ENCODE results near the gene ESPL1. TPM values are rescaled to one million over a fixed set of nuclear protein-coding genes. Genes with fewer than 3 reads are reported as not detected.

The ESPL1 gene
- total and polyA plus RNA-seq, 2 donors from 2014 or later = 1.5 to 2.9 TPM

GRCh38 chr12:53253298-53253697 is 14.8 kb upstream of the ESPL1 start:
- DNase-seq (peak in 1 of 5 donors; percentile 37), FAIRE-seq (no peak)
- Histone ChIP-seq H3K9me3 (ENCODE audit: control insufficient read depth in 2 of 3, insufficient read depth in 1 of 3, low read length in 3 of 3) (no peaks in the 10 kb centered on the region), H3K27ac (ENCODE audit: low read depth in 2 of 2, low read length in 2 of 2) (no peak overlapping the region), H3K9ac (ENCODE audit: low read length in 3 of 3) (peak overlapping the region in 1 of 3 donors; percentile 87), H3K4me1 (ENCODE audit: control insufficient read depth in 2 of 3, insufficient read depth in 2 of 3, low read depth in 1 of 3, low read length in 3 of 3) (peaks cover 3 to 18% (median 7%) of the 10 kb centered on the region in 3 donors), H3K27me3 (ENCODE audit: control insufficient read depth, insufficient read depth, low read length) (no peaks in the 10 kb centered on the region), H3K4me3 (ENCODE audit: low read length in 3 of 3) (peak overlapping the region in 1 of 3 donors; percentile 70), H3K36me3 (ENCODE audit: control insufficient read depth in 2 of 3, insufficient read depth in 3 of 3, low read length in 3 of 3) (peaks cover 0 to 7% (median 6%) of the 10 kb centered on the region in 3 donors)
- TF ChIP-seq CTCF (IDR thresholded peaks at IDR 0.05; ENCODE audit: borderline replicate concordance, extremely low read depth, insufficient read depth) = no peak
- intact Hi-C loops (cut with DNase I) = no loop called here

GRCh38 chr12:53254816-53255545 is 13.1 kb upstream of the ESPL1 start:
- no peak overlapping the region for H3K27ac ChIP-seq (ENCODE audit: low read depth in 2 of 2, low read length in 2 of 2)
- FAIRE-seq = no peak

GRCh38 chr12:53255996-53256395 is 12.1 kb upstream of the ESPL1 start:
- no peak overlapping the region for H3K4me3 ChIP-seq (ENCODE audit: low read length in 3 of 3)
- FAIRE-seq (no peak), DNase-seq (peak in 1 of 5 donors; percentile 5)
- intact Hi-C loops (cut with DNase I) = no loop called here
- peaks cover 3 to 17% (median 7%) of the 10 kb centered on the region in 3 donors for H3K4me1 ChIP-seq (ENCODE audit: control insufficient read depth in 2 of 3, insufficient read depth in 2 of 3, low read depth in 1 of 3, low read length in 3 of 3)
- H3K9me3 ChIP-seq (ENCODE audit: control insufficient read depth in 2 of 3, insufficient read depth in 1 of 3, low read length in 3 of 3) = no peaks in the 10 kb centered on the region
- H3K27me3 ChIP-seq (ENCODE audit: control insufficient read depth, insufficient read depth, low read length) = no peaks in the 10 kb centered on the region
- TF ChIP-seq CTCF (IDR thresholded peaks at IDR 0.05; ENCODE audit: borderline replicate concordance, extremely low read depth, insufficient read depth) = no peak
- no peak overlapping the region for H3K9ac ChIP-seq (ENCODE audit: low read length in 3 of 3)
- no peak overlapping the region for H3K27ac ChIP-seq (ENCODE audit: low read depth in 2 of 2, low read length in 2 of 2)
- H3K36me3 ChIP-seq (ENCODE audit: control insufficient read depth in 2 of 3, insufficient read depth in 3 of 3, low read length in 3 of 3) = peaks cover 0 to 7% (median 6%) of the 10 kb centered on the region in 3 donors

More at GRCh38 chr12:53254816-53255545, 13.1 kb upstream of the ESPL1 start:
- Histone ChIP-seq H3K36me3 (ENCODE audit: control insufficient read depth in 2 of 3, insufficient read depth in 3 of 3, low read length in 3 of 3) (peaks cover 0 to 7% (median 6%) of the 10 kb centered on the region in 3 donors), H3K4me3 (ENCODE audit: low read length in 3 of 3) (no peak overlapping the region), H3K9me3 (ENCODE audit: control insufficient read depth in 2 of 3, insufficient read depth in 1 of 3, low read length in 3 of 3) (no peaks in the 10 kb centered on the region), H3K27me3 (ENCODE audit: control insufficient read depth, insufficient read depth, low read length) (no peaks in the 10 kb centered on the region), H3K4me1 (ENCODE audit: control insufficient read depth in 2 of 3, insufficient read depth in 2 of 3, low read depth in 1 of 3, low read length in 3 of 3) (peaks cover 3 to 18% (median 7%) of the 10 kb centered on the region in 3 donors), H3K9ac (ENCODE audit: low read length in 3 of 3) (no peak overlapping the region)
- DNase-seq = peak in 1 of 5 donors; percentile 27
- no peak for TF ChIP-seq CTCF (IDR thresholded peaks at IDR 0.05; ENCODE audit: borderline replicate concordance, extremely low read depth, insufficient read depth)
- intact Hi-C loops (cut with DNase I) = no loop called here

All from kidney (tissue), 14 donors.